Measurements from ENCODE around the gene DES.

Gene DES

GRCh38 chr2:219472629-219473187 lies 54.5 kb downstream of the DES start:
- no peak for DNase-seq (ENCODE audit: low read depth)

- DNase-seq (ENCODE audit: low read depth), result no peak
Measured at GRCh38 chr2:219473511-219473910, 55.3 kb downstream of the DES start.

- no peak for DNase-seq (ENCODE audit: low read depth)
Measured at GRCh38 chr2:219474285-219475060, 56.3 kb downstream of the DES start.

GRCh38 chr2:219475278-219475677 lies 57.1 kb downstream of the DES start:
- no peak for DNase-seq (ENCODE audit: low read depth)

GRCh38 chr2:219475697-219476651 lies 57.8 kb downstream of the DES start:
- DNase-seq (ENCODE audit: low read depth), result peak; percentile 65

All from ELR (cell line).